Natural killer cell treated with Interleukin-12 subunit alpha and Interleukin-12 subunit beta and Interleukin-15 and Interleukin-18, amount 100 ng/mL, for 72 hours (primary cell): Measurements from ENCODE around the gene TM9SF2. TPM values are rescaled to one million over a fixed set of nuclear protein-coding genes. Genes with fewer than 3 reads are reported as not detected.
"Not testable (repeated sequence)": the region's sequence is repeated elsewhere in the genome, so short reads cannot be mapped to it uniquely, and the experiment has no call there.

Experiments
- ATAC-seq, 2 donors: fragments of 150-1000 bp; cut with Tn5 transposase in 1 of 2; sonication (Bioruptor Pico), chemical (Tn5 transposase) in 1 of 2; 2 replicates each; pipeline ENCODE4 v1.10.0; 2021
- DNase-seq: peaks from one replicate; pipeline ENCODE4 v3.0.0; 2022; ENCODE audit warnings: low spot score
- H3K27ac Mint-ChIP-seq, 2 donors: 1 replicate in 1 of 2; 2 replicates in 1 of 2; pipeline ENCODE4 v1.8.0; 2022; ENCODE audit warnings: mixed read lengths in 2 of 2, mild to moderate bottlenecking in 1 of 2, moderate library complexity in 1 of 2
- H3K27me3 Mint-ChIP-seq, 2 donors: 1 replicate in 1 of 2; 2 replicates in 1 of 2; pipeline ENCODE4 v1.8.0; 2022; ENCODE audit warnings: mixed read lengths in 2 of 2
- H3K36me3 Mint-ChIP-seq: one replicate; pipeline ENCODE4 v1.8.0; 2022; ENCODE audit warnings: mixed read lengths
- H3K4me1 Mint-ChIP-seq, 2 donors: 1 replicate in 1 of 2; 2 replicates in 1 of 2; pipeline ENCODE4 v1.8.0; 2022; ENCODE audit warnings: low read depth in 2 of 2, mixed read lengths in 2 of 2, mild to moderate bottlenecking in 1 of 2
- H3K4me3 Mint-ChIP-seq: one replicate; pipeline ENCODE4 v1.8.0; 2022; ENCODE audit warnings: mixed read lengths
- H3K9me3 Mint-ChIP-seq: 2 replicates; pipeline ENCODE4 v1.8.0; 2022; ENCODE audit warnings: mixed read lengths
- total RNA-seq, 2 donors: library from RNA; stranded (reverse); gene quantifications; one replicate each; pipeline ENCODE4 v1.2.3, GENCODE V29; 2022

The TM9SF2 gene
- total RNA-seq, 2 donors from 2014 or later, result 61.6 to 81.6 TPM

DNA sequence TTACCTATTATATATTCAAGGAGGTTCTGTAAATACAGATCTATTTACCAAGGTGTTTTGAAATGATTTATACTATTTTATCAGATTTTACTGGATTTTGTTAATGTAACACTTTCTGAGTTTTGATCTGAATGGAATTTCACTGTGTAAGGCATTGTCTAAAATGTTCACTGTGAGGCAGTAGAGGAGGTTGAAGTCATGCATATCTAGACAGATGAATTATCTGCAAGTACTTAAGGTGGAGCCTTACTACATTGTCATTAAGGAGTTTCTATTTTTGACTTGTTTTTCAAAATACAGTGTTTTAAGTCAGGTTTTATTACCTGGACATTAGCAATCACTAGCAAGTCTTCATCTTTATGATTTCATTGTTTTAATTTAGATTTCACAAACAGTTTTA lies 62.1 kb downstream of the TM9SF2 start:
- Mint-ChIP-seq H3K27me3 (no peaks in the 10 kb centered on the region), H3K9me3 (no peaks in the 10 kb centered on the region), H3K4me3 (no peak overlapping the region), H3K4me1 (peaks cover 0 to 6% of the 10 kb centered on the region in 2 donors), H3K27ac (no peak overlapping the region), H3K36me3 (peaks cover 22% of the 10 kb centered on the region)
- ATAC-seq (no peak), DNase-seq (no peak)

- no peaks in the 10 kb centered on the region for H3K9me3 Mint-ChIP-seq
- H3K4me1 Mint-ChIP-seq, result peaks cover 0 to 6% of the 10 kb centered on the region in 2 donors
- no peak overlapping the region for H3K27ac Mint-ChIP-seq
- H3K4me3 Mint-ChIP-seq, result no peak overlapping the region
- ATAC-seq (no peak), DNase-seq (no peak)
- H3K36me3 Mint-ChIP-seq, result peaks cover 16% of the 10 kb centered on the region
- H3K27me3 Mint-ChIP-seq, result no peaks in the 10 kb centered on the region
These were observed 63.1 kb downstream of the TM9SF2 start for GRCh38 chr13:99564386-99564785.

DNA sequence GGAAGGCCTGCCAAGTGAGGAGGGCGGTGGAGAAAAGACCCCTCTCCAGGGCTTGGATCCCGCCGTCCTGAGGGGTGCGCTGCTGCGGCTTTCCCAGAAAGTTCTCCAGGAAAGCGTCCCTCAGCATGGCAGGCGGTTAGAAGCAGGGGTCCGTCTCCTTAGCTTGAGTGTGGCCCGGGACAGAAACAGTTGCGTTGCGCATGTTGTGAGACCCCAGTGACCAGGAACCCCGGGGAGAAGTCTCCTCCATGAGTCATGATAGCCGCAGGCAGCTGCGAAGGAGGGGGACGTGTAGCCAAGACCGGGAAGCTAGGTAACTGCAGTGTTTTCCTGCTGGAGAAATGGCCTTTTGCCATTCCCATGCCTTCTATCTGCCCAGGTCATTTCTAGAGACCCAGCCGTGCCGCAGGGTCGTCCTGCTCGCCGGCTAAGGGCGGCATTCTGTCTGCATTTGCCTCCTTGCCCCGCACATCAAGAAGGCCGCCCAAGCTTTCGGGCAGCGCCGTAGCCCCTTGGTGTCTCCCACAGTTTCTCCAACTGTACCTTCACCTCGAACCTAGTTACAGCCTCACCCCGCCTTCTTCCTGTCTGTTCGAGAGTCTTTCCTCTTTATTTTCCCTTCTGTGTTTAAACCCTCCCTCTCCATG lies 64.3 kb downstream of the TM9SF2 start:
- Mint-ChIP-seq H3K9me3 (no peaks in the 10 kb centered on the region), H3K4me3 (no peak overlapping the region), H3K27ac (peak overlapping the region in 1 of 2 donors; percentile 65), H3K27me3 (no peaks in the 10 kb centered on the region), H3K4me1 (peaks cover 0 to 6% of the 10 kb centered on the region in 2 donors), H3K36me3 (peaks cover 16% of the 10 kb centered on the region)
- peak in 1 of 2 donors; percentile 28 for ATAC-seq
- no peak for DNase-seq

DNA sequence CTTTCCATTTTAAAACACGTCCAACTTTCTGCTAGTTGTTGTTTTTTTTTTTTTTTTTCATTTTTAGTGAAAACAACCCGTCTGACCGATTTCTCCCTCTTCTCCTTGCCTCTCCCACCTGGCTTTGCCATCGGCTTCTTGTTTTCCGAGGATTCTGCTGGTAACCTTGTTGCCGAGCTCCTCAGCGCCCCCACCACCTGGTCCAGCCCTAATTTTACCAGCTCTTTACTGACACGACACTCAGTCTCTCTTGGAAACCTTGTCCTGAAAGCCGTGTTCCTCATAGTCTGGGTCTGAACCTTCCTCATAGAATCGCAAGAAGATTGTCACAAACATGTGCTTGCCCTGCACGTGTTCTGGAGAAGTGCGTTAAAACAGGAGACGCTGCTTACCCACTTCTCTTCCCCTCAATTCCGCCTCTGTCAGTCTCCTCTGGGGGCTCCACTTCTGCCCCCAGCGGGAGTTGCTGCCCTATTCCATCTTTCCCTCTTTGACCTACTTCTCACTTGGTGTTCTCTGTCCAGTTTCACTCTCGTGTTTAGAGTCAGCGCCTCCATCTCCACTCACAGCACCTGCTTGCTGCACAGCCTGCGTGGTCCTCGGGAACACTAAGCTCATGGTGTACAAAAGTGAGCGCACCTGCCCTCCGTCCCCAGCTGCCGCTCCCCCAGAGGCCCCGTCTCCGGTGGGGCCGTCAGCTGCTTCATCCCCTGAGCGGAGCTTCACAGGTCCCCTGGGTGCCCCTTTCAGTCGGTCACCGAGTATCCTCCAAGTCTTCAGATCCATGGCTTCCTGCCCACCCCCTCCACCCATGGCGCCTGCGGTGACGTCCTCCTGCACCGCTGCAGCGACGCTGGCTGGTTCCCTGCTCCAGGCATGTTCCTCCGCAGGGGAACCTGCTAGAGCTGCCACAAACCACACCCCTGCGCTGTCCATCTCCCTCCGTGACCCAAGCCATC lies 65.1 kb downstream of the TM9SF2 start:
- DNase-seq (no peak), ATAC-seq (no peak)
- H3K9me3 Mint-ChIP-seq, result no peaks in the 10 kb centered on the region
- no peak overlapping the region for H3K4me3 Mint-ChIP-seq
- H3K27me3 Mint-ChIP-seq, result no peaks in the 10 kb centered on the region
- peaks cover 0 to 6% of the 10 kb centered on the region in 2 donors for H3K4me1 Mint-ChIP-seq
- peaks cover 16% of the 10 kb centered on the region for H3K36me3 Mint-ChIP-seq
- peak overlapping the region in 1 of 2 donors; percentile 65 for H3K27ac Mint-ChIP-seq

- not testable (repeated sequence) for H3K27me3 Mint-ChIP-seq, H3K36me3 Mint-ChIP-seq, H3K9me3 Mint-ChIP-seq
These were observed 67.6 kb downstream of the TM9SF2 start for GRCh38 chr13:99568901-99569300.

DNA sequence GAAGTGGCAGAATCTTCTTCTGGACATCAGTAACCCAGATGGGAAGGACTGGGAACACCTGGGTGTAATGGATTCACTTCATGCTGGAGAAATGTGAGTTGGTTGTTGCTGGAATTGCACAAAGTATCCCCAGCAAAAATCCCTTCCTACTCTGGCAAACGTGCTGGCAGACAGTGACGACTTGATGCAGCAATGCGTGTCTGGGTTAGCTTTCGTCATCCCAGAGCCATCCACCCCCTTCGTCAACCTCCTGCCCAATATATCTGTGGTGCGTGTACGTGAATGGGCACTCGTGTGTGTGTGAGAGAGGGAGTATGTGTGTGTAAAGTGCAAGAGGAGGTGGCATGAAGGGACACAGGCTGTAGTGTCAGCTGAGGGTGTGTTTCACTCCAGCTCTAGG lies 70.9 kb downstream of the TM9SF2 start:
- H3K4me1 Mint-ChIP-seq, result no peaks in the 10 kb centered on the region
- no peaks in the 10 kb centered on the region for H3K9me3 Mint-ChIP-seq
- H3K4me3 Mint-ChIP-seq, result no peak overlapping the region
- no peak for ATAC-seq
- no peaks in the 10 kb centered on the region for H3K36me3 Mint-ChIP-seq
- no peak for DNase-seq
- H3K27me3 Mint-ChIP-seq, result no peaks in the 10 kb centered on the region
- H3K27ac Mint-ChIP-seq, result no peak overlapping the region

More at GRCh38 chr13:99568901-99569300, 67.6 kb downstream of the TM9SF2 start:
- not testable (repeated sequence) for H3K4me3 Mint-ChIP-seq, DNase-seq, H3K27ac Mint-ChIP-seq, H3K4me1 Mint-ChIP-seq, ATAC-seq

GRCh38 chr13:99572921-99573320 lies 71.6 kb downstream of the TM9SF2 start:
- Mint-ChIP-seq H3K27me3 (no peaks in the 10 kb centered on the region), H3K4me1 (no peaks in the 10 kb centered on the region), H3K4me3 (no peak overlapping the region), H3K36me3 (no peaks in the 10 kb centered on the region), H3K9me3 (no peaks in the 10 kb centered on the region), H3K27ac (no peak overlapping the region)
- no peak for ATAC-seq
- DNase-seq, result no peak

GRCh38 chr13:99575376-99576120 lies 74.3 kb downstream of the TM9SF2 start:
- no peak overlapping the region for H3K27ac Mint-ChIP-seq
- peak in 1 of 2 donors; percentile 21 for ATAC-seq
- H3K27me3 Mint-ChIP-seq, result no peaks in the 10 kb centered on the region
- no peaks in the 10 kb centered on the region for H3K9me3 Mint-ChIP-seq
- H3K4me3 Mint-ChIP-seq, result no peak overlapping the region
- H3K4me1 Mint-ChIP-seq, result peaks cover 0 to 5% of the 10 kb centered on the region in 2 donors
- no peaks in the 10 kb centered on the region for H3K36me3 Mint-ChIP-seq
- DNase-seq, result no peak

GRCh38 chr13:99577934-99578917 lies 77.0 kb downstream of the TM9SF2 start:
- peaks cover 0 to 5% of the 10 kb centered on the region in 2 donors for H3K4me1 Mint-ChIP-seq
- H3K36me3 Mint-ChIP-seq, result no peaks in the 10 kb centered on the region
- no peaks in the 10 kb centered on the region for H3K27me3 Mint-ChIP-seq
- no peak for DNase-seq
- H3K27ac Mint-ChIP-seq, result no peak overlapping the region
- H3K4me3 Mint-ChIP-seq, result no peak overlapping the region
- ATAC-seq, result no peak
- H3K9me3 Mint-ChIP-seq, result no peaks in the 10 kb centered on the region

DNA sequence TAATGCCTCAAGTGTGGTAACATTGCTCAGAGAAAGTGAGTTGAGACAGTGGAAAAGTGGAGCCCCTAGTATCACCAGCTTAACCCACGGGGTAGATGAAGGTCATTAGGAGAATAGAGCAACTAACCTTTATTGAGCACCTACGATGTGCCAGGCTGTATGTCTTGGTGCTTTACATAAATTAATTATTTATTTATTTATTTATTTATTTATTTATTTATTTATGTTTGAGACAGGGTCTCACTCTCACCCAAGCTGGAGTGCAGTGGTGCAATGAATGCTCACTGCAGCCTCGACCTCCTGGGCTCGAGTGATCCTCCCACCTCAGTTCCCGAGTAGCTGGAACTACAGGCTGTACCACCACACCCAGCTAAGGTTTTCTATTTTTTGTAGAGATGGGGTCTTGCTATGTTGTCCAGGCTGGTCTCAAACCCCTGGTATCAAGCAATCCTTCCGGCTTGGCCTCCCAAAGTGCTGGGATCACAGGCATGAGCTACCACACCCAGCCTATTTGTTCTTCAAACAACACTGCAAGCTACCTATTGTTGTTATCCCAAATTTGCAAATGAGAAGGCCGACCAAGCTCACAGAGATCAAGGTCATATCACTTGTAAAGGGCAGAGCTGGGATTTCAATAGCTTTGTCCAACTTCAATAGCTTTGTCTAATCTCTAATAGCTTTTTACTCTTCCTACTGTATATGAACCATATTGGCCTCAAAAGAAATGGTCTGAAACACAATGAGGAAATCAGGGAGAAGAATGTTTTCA lies 79.4 kb downstream of the TM9SF2 start:
- no peaks in the 10 kb centered on the region for H3K36me3 Mint-ChIP-seq
- H3K4me1 Mint-ChIP-seq, result peaks cover 0 to 5% of the 10 kb centered on the region in 2 donors
- H3K27me3 Mint-ChIP-seq, result no peaks in the 10 kb centered on the region
- no peak overlapping the region for H3K4me3 Mint-ChIP-seq
- H3K27ac Mint-ChIP-seq, result peak overlapping the region in 1 of 2 donors; percentile 59
- no peak for ATAC-seq
- no peak for DNase-seq
- no peaks in the 10 kb centered on the region for H3K9me3 Mint-ChIP-seq

DNA sequence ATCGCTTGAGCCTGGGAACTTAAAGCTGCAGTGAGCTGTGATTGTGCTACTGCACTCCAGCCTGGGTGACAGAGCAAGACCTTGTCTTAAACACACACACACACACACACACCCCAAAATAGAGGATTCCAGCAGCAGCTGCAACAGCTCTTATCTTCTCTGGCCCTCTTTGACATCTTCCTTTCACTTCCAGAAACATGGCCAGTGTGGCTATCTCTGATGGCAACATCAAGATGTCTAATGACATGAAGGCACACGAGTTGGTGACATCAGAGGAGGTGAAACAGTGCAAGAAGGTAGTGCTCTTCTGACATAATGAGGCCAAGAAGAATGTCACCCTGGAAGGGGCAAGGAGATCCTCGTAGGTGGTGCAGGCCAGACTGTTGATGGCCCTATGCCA lies 81.2 kb downstream of the TM9SF2 start:
- H3K4me1 Mint-ChIP-seq, result peaks cover 0 to 5% of the 10 kb centered on the region in 2 donors
- H3K36me3 Mint-ChIP-seq, result no peaks in the 10 kb centered on the region
- H3K4me3 Mint-ChIP-seq, result no peak overlapping the region
- H3K27me3 Mint-ChIP-seq, result peaks cover 3 to 8% of the 10 kb centered on the region in 2 donors
- peak in 1 of 2 donors; percentile 52 for ATAC-seq
- DNase-seq, result no peak
- H3K9me3 Mint-ChIP-seq, result no peaks in the 10 kb centered on the region
- no peak overlapping the region for H3K27ac Mint-ChIP-seq

DNA sequence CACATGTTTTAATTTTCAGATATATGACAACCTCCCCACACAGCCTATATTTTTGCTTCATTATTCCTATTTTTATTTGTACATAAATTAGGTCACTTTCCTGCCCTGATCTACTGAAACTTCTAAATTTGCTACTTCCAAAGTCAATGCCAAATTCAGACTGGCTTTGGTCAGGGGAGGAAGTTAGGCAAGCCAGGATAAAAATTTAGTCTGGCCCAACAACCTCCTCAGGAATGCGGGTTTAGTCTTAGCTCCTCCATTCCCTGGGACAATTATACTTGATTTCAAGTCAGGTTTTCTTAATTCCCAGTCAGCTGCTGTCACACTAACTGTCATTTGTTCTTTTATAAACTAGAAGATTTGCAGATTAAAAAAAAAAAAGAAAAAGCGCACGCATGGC lies 84.3 kb downstream of the TM9SF2 start:
- Mint-ChIP-seq H3K4me3 (no peak overlapping the region), H3K9me3 (no peaks in the 10 kb centered on the region)

More for the DNA sequence above, 84.3 kb downstream of the TM9SF2 start:
- Mint-ChIP-seq H3K27me3 (peaks cover 11 to 16% of the 10 kb centered on the region in 2 donors), H3K4me1 (no peaks in the 10 kb centered on the region), H3K36me3 (no peaks in the 10 kb centered on the region), H3K27ac (no peak overlapping the region)
- no peak for ATAC-seq
- DNase-seq, result no peak
